Stimulated activated naive B cell treated with anti-CD40 and anti-IgM and Interleukin-4, amounts not matched to agents 10 μg/mL and 1 μg/mL and 100 μg/mL, for 72 hours (primary cell): ENCODE measurements around the gene STK10.

Experiments
- ATAC-seq, 2 donors: fragments of 150-1000 bp; cut with Tn5 transposase; replicated peaks; 2 replicates each; pipeline ENCODE4 v1.10.0; 2021; ENCODE audit warnings: moderate library complexity in 1 of 2
- DNase-seq: peaks from one replicate; pipeline ENCODE4 v3.0.0; 2021
- H3K27ac Mint-ChIP-seq: one replicate; pipeline ENCODE4 v1.8.0; 2022; ENCODE audit warnings: mild to moderate bottlenecking, mixed read lengths
- H3K27me3 Mint-ChIP-seq, 2 donors: one replicate each; pipeline ENCODE4 v1.8.0; 2022; ENCODE audit warnings: mixed read lengths in 2 of 2
- H3K36me3 Mint-ChIP-seq, 2 donors: one replicate each; pipeline ENCODE4 v1.8.0; 2022; ENCODE audit warnings: mixed read lengths in 2 of 2, mild to moderate bottlenecking in 1 of 2
- H3K4me1 Mint-ChIP-seq, 2 donors: one replicate each; pipeline ENCODE4 v1.8.0; 2022; ENCODE audit warnings: mixed read lengths in 2 of 2, mild to moderate bottlenecking in 1 of 2
- H3K4me3 Mint-ChIP-seq, 2 donors: one replicate each; pipeline ENCODE4 v1.8.0; 2022; ENCODE audit warnings: mild to moderate bottlenecking in 2 of 2, mixed read lengths in 2 of 2, moderate library complexity in 1 of 2
- H3K9me3 Mint-ChIP-seq, 2 donors: one replicate each; pipeline ENCODE4 v1.8.0; 2022; ENCODE audit warnings: mixed read lengths in 2 of 2, mild to moderate bottlenecking in 1 of 2

The STK10 gene

GRCh38 chr5:172110921-172111851 lies 76.8 kb downstream of the STK10 start:
- peak overlapping the region; percentile 99 for H3K27ac Mint-ChIP-seq
- no peaks in the 10 kb centered on the region for H3K27me3 Mint-ChIP-seq
- H3K36me3 Mint-ChIP-seq, result peaks cover 58 to 64% of the 10 kb centered on the region in 2 donors
- H3K4me3 Mint-ChIP-seq, result peak overlapping the region; percentile 80 to 82
- H3K9me3 Mint-ChIP-seq, result peaks cover 3 to 4% of the 10 kb centered on the region in 2 donors
- DNase-seq (peak; percentile 97), ATAC-seq (peak; percentile 89)
- peaks cover 52 to 85% of the 10 kb centered on the region in 2 donors for H3K4me1 Mint-ChIP-seq

DNA sequence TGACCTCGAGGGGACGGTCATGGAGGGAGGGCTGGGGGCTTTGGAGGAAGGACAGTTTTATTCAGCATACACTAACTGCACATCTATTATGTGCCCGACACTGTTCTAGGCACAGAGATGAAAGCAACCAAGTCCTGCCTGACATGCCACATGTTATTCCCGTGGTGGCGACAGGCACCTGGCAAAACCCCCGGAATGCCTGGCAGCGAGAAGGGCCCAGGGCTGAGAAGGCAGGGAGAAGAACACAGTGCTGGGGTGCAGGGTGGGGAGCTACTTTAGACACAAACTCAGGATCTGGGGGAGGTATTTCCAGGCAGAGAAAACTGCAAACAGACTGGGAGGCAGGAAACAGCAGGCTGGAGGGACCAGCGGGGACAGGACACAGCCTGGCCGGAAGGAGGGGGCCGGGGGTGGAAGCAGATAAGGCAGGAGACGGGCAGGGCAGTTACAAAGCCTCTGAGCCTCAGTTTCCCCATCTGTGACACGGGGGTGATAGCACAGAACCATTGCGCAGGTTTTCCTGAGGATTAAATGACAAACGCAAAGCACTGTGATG lies 77.7 kb downstream of the STK10 start:
- Mint-ChIP-seq H3K9me3 (peaks cover 3 to 4% of the 10 kb centered on the region in 2 donors), H3K4me1 (peaks cover 48 to 79% of the 10 kb centered on the region in 2 donors), H3K36me3 (peaks cover 56 to 64% of the 10 kb centered on the region in 2 donors), H3K27ac (peak overlapping the region; percentile 99), H3K4me3 (peak overlapping the region; percentile 63 to 82), H3K27me3 (no peaks in the 10 kb centered on the region)
- no peak for ATAC-seq
- no peak for DNase-seq

- DNase-seq (no peak), ATAC-seq (no peak)
- Mint-ChIP-seq H3K9me3 (peaks cover under 1 to 2% of the 10 kb centered on the region in 2 donors), H3K36me3 (peaks cover 54 to 64% of the 10 kb centered on the region in 2 donors), H3K4me3 (peak overlapping the region; percentile 63 to 65), H3K4me1 (peaks cover 44 to 73% of the 10 kb centered on the region in 2 donors), H3K27me3 (no peaks in the 10 kb centered on the region), H3K27ac (peak overlapping the region; percentile 99)
These were observed 78.3 kb downstream of the STK10 start for GRCh38 chr5:172109749-172110148.

- Mint-ChIP-seq H3K27me3 (no peaks in the 10 kb centered on the region), H3K36me3 (peaks cover 54 to 56% of the 10 kb centered on the region in 2 donors), H3K4me1 (peaks cover 33 to 53% of the 10 kb centered on the region in 2 donors), H3K9me3 (no peaks in the 10 kb centered on the region), H3K4me3 (no peak overlapping the region), H3K27ac (no peak overlapping the region)
- no peak for DNase-seq
- no peak for ATAC-seq
These were observed 80.5 kb downstream of the STK10 start for GRCh38 chr5:172107571-172107970.

- H3K9me3 Mint-ChIP-seq, result no peaks in the 10 kb centered on the region
- no peaks in the 10 kb centered on the region for H3K27me3 Mint-ChIP-seq
- peak overlapping the region; percentile 21 to 32 for H3K4me3 Mint-ChIP-seq
- H3K27ac Mint-ChIP-seq, result peak overlapping the region; percentile 84
- ATAC-seq (no peak), DNase-seq (peak; percentile 23)
- H3K36me3 Mint-ChIP-seq, result peaks cover 58 to 60% of the 10 kb centered on the region in 2 donors
- H3K4me1 Mint-ChIP-seq, result peaks cover 30 to 51% of the 10 kb centered on the region in 2 donors
These were observed 81.3 kb downstream of the STK10 start for GRCh38 chr5:172106511-172107356.

DNA sequence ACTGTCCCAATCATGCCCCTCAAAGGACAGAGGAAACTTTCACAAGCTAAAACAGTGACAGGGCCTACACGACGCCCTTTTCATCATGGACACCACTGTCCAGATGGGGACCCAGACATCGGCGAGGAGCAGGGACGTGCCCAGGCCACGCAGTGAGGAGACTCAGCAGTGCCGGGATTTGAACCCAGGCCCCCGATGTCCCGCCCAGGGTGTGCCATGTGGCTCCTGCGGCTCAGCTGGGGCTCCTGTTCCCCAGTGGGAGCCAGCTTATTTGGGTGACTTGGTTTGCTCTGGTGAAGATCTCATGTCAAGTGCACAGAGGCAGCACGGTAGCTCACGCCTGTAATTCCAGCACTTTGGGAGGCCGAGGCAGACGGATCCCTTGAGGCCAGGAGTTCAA lies 82.2 kb downstream of the STK10 start:
- Mint-ChIP-seq H3K36me3 (peaks cover 61 to 69% of the 10 kb centered on the region in 2 donors), H3K27ac (peak overlapping the region; percentile 81), H3K4me1 (peaks cover 29 to 46% of the 10 kb centered on the region in 2 donors), H3K9me3 (no peaks in the 10 kb centered on the region), H3K27me3 (no peaks in the 10 kb centered on the region), H3K4me3 (no peak overlapping the region)
- no peak for DNase-seq
- ATAC-seq, result no peak

GRCh38 chr5:172104801-172105701 lies 83.0 kb downstream of the STK10 start:
- DNase-seq, result no peak
- H3K36me3 Mint-ChIP-seq, result peaks cover 60 to 71% of the 10 kb centered on the region in 2 donors
- no peak overlapping the region for H3K4me3 Mint-ChIP-seq
- peak overlapping the region; percentile 7 for H3K27ac Mint-ChIP-seq
- ATAC-seq, result no peak
- no peaks in the 10 kb centered on the region for H3K9me3 Mint-ChIP-seq
- no peaks in the 10 kb centered on the region for H3K27me3 Mint-ChIP-seq
- peaks cover 24 to 38% of the 10 kb centered on the region in 2 donors for H3K4me1 Mint-ChIP-seq

GRCh38 chr5:172104021-172104420 lies 84.0 kb downstream of the STK10 start:
- DNase-seq (no peak), ATAC-seq (no peak)
- Mint-ChIP-seq H3K9me3 (no peaks in the 10 kb centered on the region), H3K36me3 (peaks cover 52 to 66% of the 10 kb centered on the region in 2 donors), H3K27ac (no peak overlapping the region), H3K4me3 (no peak overlapping the region), H3K27me3 (no peaks in the 10 kb centered on the region), H3K4me1 (peaks cover 14 to 30% of the 10 kb centered on the region in 2 donors)

GRCh38 chr5:172102913-172103626 lies 85.0 kb downstream of the STK10 start:
- Mint-ChIP-seq H3K9me3 (no peaks in the 10 kb centered on the region), H3K27ac (peak overlapping the region; percentile 84), H3K4me3 (no peak overlapping the region), H3K36me3 (peaks cover 56 to 72% of the 10 kb centered on the region in 2 donors), H3K27me3 (no peaks in the 10 kb centered on the region), H3K4me1 (peaks cover 19 to 34% of the 10 kb centered on the region in 2 donors)
- no peak for DNase-seq
- no peak for ATAC-seq

GRCh38 chr5:172102218-172102870 lies 85.7 kb downstream of the STK10 start:
- Mint-ChIP-seq H3K9me3 (no peaks in the 10 kb centered on the region), H3K4me1 (peaks cover 15 to 37% of the 10 kb centered on the region in 2 donors), H3K27ac (peak overlapping the region; percentile 81), H3K27me3 (no peaks in the 10 kb centered on the region), H3K4me3 (peak overlapping the region in 1 of 2 donors; percentile 32), H3K36me3 (peaks cover 62 to 78% of the 10 kb centered on the region in 2 donors)
- no peak for DNase-seq
- ATAC-seq, result no peak

DNA sequence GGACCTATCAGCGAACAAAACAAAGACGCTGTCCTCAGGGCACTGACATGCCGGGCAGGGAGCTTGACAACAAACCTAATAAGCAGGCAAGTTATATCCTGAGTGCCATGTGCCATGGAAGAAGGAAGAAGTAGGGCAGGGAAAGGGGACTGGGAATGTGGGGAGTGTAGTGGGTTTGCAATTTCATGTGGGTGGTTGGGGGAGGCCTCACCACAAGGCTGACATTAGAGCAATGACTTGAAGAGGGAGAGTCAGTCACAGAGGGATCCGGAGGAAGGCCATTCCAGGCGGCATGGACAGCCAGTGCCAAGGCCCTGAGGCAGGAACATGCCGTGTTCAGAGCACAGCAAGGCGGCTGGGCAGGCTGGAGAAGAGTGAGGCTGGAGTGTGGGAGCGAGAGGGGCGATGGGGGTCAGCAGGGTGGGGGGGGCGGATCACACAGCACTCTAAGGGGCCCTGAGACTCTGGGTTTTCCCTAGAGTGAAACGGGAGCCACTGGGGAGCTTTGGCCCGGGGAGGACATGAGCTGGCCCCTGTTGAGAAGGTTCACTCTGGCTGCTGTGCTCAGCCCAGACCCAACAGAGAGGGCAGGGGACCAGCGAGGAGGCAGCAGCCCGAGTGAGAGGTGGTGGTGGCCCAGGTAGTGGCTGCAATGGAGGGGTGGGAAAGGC lies 86.3 kb downstream of the STK10 start:
- H3K36me3 Mint-ChIP-seq, result peaks cover 59 to 75% of the 10 kb centered on the region in 2 donors
- peaks cover 11 to 32% of the 10 kb centered on the region in 2 donors for H3K4me1 Mint-ChIP-seq
- no peaks in the 10 kb centered on the region for H3K27me3 Mint-ChIP-seq
- DNase-seq (no peak), ATAC-seq (no peak)
- H3K27ac Mint-ChIP-seq, result peak overlapping the region; percentile 81
- H3K4me3 Mint-ChIP-seq, result peak overlapping the region in 1 of 2 donors; percentile 32
- no peaks in the 10 kb centered on the region for H3K9me3 Mint-ChIP-seq

GRCh38 chr5:172098883-172099282 lies 89.1 kb downstream of the STK10 start:
- H3K4me1 Mint-ChIP-seq, result peaks cover 9 to 28% of the 10 kb centered on the region in 2 donors
- no peak for ATAC-seq
- H3K9me3 Mint-ChIP-seq, result no peaks in the 10 kb centered on the region
- H3K27ac Mint-ChIP-seq, result peak overlapping the region; percentile 1
- peaks cover 51 to 66% of the 10 kb centered on the region in 2 donors for H3K36me3 Mint-ChIP-seq
- no peaks in the 10 kb centered on the region for H3K27me3 Mint-ChIP-seq
- DNase-seq, result no peak
- H3K4me3 Mint-ChIP-seq, result peak overlapping the region in 1 of 2 donors; percentile 7
